GM21825 (cell line): ENCODE measurements around the gene RAB32.

ENCODE experiments used
- ATAC-seq: cut with Tn5 transposase; IDR thresholded peaks from one replicate; pipeline ENCODE4 v1.9.1; 2021; ENCODE audit warnings: mild to moderate bottlenecking, moderate library complexity; ENCODE audit not compliant: unreplicated experiment

RAB32 gene

GRCh38 chr6:146581968-146582367 is 38.3 kb downstream of the RAB32 start:
- ATAC-seq, result no peak

- ATAC-seq, result no peak
Observed at GRCh38 chr6:146582857-146583256, 39.2 kb downstream of the RAB32 start.

- ATAC-seq, result no peak
Observed at GRCh38 chr6:146583966-146584365, 40.3 kb downstream of the RAB32 start.

- ATAC-seq, result no peak
Observed at GRCh38 chr6:146587459-146587858, 43.8 kb downstream of the RAB32 start.

GRCh38 chr6:146590492-146590891 is 46.9 kb downstream of the RAB32 start:
- ATAC-seq, result no peak

- no peak for ATAC-seq
Observed at GRCh38 chr6:146592451-146592850, 48.8 kb downstream of the RAB32 start.

- no peak for ATAC-seq
Observed at GRCh38 chr6:146593986-146594385, 50.4 kb downstream of the RAB32 start.

- ATAC-seq, result no peak
Observed at GRCh38 chr6:146594495-146594894, 50.9 kb downstream of the RAB32 start.

GRCh38 chr6:146595972-146596731 is 52.5 kb downstream of the RAB32 start:
- peak; percentile 42 for ATAC-seq

GRCh38 chr6:146598772-146599405 is 55.3 kb downstream of the RAB32 start, which contains the start of gene ADGB:
TSS of gene ADGB (plus strand) at chr6:146598972. CDS start at chr6:146599041, 69 bp downstream.
- no peak for ATAC-seq

GRCh38 chr6:146601352-146601751 is 57.7 kb downstream of the RAB32 start:
- no peak for ATAC-seq

GRCh38 chr6:146602526-146602925 is 58.9 kb downstream of the RAB32 start:
- ATAC-seq, result no peak
